Gastrocnemius medialis (tissue), 4 donors: ENCODE data around the gene LRRC8C.

Experiments
- POLR2A ChIP-seq, 2 donors: fragments of 450-650 bp; IDR thresholded peaks; one replicate each; pipeline ENCODE4 v1.6.1; 2017; ENCODE audit warnings: antibody characterized with exemption in 2 of 2, mild to moderate bottlenecking in 2 of 2, moderate library complexity in 2 of 2
- TF ChIP-seq, protein P1 (sequence below), 5 experiments: fragments of 450-650 bp in 3 of 5; fragments of 200-600 bp in 2 of 5; sonication (generic) in 2 of 5; IDR thresholded peaks in 4 of 5; conservative IDR thresholded peaks in 1 of 5; 1 replicate in 4 of 5; 2 replicates in 1 of 5; pipeline ENCODE4 v1.5.1; 2016 to 2019; ENCODE audit warnings: antibody characterized with exemption in 5 of 5, mild to moderate bottlenecking in 3 of 5, moderate library complexity in 3 of 5

DNA sequence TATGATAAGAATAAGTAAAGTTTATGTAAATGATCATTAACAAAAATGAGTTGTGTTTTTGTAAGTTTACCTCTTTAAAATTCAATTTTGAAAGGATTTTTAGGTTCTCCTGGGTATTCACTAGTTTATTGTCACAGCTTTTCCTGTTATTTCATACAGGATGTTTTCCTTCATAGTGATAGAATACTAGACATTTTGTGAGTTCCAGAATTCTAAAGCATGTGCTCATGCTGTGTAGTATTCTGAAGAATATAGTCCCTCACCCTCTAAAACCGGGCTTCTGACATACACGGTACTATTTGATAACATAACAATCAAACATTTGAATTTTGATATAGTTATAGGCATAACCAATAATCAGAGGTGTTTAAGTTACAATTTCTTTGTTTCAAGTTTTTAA, 10.7 kb downstream of the LRRC8C start:
- TF ChIP-seq, protein P1, sequence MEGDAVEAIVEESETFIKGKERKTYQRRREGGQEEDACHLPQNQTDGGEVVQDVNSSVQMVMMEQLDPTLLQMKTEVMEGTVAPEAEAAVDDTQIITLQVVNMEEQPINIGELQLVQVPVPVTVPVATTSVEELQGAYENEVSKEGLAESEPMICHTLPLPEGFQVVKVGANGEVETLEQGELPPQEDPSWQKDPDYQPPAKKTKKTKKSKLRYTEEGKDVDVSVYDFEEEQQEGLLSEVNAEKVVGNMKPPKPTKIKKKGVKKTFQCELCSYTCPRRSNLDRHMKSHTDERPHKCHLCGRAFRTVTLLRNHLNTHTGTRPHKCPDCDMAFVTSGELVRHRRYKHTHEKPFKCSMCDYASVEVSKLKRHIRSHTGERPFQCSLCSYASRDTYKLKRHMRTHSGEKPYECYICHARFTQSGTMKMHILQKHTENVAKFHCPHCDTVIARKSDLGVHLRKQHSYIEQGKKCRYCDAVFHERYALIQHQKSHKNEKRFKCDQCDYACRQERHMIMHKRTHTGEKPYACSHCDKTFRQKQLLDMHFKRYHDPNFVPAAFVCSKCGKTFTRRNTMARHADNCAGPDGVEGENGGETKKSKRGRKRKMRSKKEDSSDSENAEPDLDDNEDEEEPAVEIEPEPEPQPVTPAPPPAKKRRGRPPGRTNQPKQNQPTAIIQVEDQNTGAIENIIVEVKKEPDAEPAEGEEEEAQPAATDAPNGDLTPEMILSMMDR (IDR thresholded peaks at IDR 0.05 in 4 of 5, conservative IDR thresholded peaks at IDR 0.05 in 1 of 5) = no peak
- TF ChIP-seq POLR2A (IDR thresholded peaks at IDR 0.05) = no peak
